HG03175 (cell line): ENCODE results near the gene KCNQ1.

Source experiments
- ATAC-seq: cut with Tn5 transposase; IDR thresholded peaks from one replicate; pipeline ENCODE4 v1.9.1; 2021; ENCODE audit warnings: mild to moderate bottlenecking, moderate library complexity; ENCODE audit not compliant: unreplicated experiment

Gene KCNQ1

DNA sequence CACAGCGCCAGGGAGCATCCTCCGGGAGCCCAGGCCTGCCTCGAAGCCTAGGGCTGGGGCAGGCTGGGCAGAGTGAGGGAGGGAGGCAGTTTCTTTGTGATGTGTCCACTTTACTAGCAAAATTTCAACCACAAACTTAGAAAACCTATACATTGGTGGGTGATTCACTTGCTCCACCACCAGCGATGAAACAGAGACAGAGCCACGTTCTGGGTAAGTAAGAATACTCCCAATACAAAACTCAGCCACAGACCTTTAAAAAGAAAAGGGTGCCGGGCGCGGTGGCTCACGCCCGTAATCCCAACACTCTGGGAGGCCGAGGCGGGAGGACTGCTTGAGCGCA, 418.4 kb downstream of the KCNQ1 start:
- ATAC-seq: no peak

DNA sequence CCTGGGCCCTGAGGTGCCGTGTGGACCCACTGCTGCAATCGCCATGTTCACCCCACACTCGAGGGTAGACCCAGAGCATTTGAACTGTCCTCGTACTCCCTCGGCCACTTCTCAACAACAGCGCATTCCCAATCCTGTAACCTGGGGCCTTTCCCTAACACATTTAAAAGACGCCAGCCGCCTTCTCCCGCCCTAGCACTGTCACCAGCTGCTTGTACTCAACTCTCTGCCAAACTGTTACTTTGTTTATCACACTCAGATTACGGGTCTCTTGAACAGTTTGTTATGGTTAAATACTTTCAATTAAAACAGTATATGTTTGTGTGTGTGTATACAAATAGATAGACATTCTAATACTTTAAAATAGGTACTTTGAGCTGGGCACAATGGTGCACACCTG, 420.1 kb downstream of the KCNQ1 start:
- no peak for ATAC-seq

DNA sequence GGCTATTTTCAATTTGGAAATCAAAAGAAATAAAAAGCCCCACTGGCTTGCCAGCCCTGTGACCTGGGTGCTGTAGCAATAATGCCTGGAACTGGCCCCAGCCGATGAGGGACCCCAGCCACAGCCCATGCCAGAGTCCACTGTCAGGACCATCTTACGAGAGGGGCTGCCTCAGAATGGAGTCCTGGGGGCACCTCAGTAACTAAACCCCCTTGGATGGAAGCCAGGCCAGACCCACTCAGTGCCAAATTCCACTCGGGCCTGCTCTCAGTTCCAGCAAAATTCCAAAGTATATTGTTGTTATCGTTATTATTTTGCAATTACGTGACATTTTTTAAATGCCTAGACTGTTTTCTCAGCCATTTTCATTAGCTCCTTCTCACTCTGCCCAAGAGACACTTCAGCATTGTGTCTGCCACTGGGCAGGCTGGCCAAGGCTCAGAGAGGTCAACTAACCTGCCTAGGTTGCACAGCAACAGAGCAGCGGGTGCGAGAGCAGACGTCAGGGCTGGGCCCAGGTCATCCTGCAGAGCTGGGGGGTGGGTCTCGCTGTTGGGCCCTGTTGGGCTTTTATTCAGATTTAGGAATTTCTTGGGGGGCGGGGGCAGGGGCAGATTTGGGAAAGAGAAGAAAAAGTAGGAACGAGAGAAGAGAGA, 421.2 kb downstream of the KCNQ1 start:
- ATAC-seq: no peak

DNA sequence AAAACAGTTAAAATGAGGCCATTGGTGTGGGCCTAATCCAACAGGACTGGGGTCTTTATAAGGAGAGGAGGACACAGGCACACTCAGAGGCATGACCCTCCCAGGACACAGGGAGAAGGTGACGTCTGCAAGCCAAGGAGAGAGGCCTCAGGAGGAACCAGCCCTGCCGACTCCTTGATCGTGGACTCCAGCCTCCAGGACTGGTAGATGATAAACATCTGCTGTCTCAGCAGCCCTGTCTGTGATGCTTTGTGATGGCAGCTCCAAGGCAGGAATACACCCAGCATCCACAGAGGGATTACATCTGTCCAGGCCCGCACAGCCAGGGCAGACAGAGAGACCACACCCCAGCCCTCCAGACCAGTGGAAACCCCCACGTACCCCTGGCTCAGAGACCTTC, 422.3 kb downstream of the KCNQ1 start:
- ATAC-seq: no peak

DNA sequence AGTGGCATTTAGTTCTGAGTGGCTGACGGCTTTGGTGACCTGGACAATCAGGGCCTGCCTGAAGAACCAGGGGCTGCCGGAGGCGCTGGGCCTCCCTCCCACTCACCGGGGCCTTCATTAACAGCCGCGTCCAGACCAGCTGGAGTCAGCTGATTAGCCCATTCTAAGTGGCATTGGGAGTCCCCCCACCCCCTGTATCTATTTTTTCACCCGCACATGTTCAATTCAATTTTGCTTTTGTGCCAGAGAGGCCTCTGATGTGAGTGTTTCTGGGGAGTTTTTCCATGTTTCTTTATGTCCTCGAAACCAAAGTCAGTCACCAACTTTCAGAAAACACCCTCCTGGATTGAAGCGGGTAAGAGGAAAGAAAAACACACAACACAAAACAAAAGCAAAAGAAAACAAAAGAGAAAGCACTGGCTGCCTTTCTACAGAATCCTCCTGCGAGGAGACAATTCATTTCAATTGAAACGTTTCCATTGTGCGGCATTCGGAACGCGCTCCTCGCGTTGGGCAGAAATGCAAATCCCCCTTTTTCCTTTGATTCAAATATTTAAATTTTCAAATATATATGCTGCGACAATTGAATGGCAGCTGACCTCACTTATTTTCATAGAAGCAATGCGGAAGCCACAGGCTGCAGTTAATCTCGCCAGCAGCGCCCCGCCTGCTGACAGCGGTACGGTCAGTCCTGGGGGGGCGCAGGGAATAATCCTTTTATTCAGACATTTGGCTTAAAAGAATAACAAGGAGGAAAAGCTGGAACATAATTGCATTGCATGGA, 423.1 kb downstream of the KCNQ1 start:
- no peak for ATAC-seq

DNA sequence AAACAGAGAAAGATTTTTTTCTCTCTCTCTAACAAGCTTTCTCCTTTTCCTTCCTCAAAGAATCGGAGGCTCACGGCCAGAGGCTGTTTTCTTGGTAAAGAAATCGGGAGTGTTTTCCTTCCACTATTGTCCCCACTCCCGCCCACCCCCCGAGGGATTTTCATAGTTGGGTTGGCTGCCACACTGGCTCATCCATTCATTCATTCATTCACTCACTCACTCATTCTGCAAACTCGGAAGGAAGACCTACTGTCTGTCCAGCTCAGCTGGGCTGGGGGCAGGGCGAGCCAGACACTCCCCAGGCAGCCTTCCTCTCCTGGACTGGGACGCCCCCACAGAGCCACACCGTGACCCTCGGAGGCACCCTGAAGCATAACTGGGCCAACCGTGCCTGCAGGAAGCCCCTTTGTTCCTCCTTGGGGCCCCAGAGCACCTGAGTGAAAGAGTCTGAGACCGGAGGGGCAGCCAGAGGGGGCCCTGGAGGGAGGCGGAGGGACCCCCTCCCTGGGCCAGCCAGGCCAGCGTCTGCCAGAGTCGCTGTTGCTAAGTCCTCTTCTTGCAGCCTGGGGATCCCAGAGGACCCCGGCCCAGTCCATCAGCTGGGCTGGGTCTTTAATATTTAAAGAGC, 423.8 kb downstream of the KCNQ1 start:
- no peak for ATAC-seq

DNA sequence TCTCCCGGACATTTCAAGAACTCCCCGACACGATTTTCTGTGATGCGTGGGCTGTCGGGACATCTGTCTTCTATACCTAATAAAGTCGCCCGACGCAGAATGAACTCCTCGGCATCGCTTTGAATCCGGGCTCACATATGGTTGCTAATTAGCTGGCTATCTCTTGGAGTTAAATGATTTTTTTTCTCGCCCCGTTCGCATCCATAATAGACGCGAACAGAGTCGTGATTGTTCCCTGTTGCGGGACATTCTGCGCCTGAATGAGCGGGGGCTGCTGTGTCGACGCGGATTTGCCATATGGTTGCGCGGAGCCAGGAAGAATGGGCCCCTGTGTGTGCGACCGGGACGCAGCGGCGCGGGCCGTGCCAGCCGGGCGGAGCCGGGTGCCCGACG, 424.3 kb downstream of the KCNQ1 start:
- no peak for ATAC-seq

DNA sequence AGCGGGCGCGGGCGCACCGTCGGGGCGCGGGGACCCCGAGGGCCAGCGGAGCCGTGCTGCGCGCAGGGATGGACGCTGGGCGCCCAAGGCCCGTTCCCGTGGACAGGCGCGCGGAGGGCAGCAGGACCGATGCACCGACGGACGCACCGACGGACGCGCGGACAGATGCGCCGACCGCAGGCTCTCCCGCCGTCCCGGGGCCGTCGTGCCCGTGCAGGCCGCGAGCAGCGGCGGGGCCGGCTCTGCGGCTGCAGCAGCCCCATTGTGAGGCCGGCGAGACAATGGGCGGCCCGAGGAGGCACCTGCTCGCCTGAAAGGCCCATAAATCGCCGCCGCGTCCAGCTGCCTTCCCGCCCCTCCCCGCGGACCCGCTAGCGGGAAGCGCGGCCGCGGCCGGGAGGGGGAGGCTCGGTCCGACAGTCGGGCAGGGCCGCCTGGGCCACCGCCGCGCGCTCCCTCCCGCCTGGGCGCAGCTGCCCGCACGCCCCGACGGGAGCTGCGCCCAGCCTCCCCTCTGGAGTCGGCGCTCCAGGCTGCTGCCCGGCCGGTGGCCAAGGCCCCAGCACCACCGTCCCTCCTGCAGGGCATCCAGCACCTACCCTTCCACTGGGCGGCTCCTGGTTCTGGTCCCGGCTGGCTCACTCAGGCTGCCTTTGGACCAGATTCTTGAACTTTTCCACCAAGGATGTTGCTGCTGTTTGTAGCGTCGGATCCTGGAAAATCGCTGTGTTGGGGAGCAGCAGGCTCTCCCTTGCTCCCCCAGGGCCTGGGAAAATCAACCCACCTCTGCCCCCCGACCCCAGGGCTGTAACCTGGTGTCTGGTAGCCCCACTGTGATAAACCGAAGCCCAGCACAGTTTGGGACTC, 425.0 kb downstream of the KCNQ1 start:
- ATAC-seq: no peak

DNA sequence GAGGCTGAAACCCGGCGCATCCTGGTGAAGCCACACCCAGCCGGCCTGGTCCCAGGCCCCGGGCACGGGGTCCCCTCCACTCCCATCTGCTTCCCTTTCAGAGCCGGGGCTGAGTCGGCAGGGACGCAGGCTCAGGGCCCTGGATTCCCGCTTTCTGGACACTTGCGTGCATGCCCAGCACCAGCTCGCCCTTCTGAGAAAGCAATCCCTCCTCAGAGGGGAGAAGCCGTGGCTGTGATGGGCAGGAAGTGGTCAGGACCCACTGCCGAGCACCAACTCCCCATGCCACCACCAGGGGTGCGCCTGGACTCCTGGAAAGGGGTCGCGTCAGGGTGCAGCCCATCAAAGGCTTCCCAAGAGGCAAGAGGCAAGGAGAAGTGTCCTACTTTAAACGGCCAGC, 425.7 kb downstream of the KCNQ1 start:
- ATAC-seq: no peak

DNA sequence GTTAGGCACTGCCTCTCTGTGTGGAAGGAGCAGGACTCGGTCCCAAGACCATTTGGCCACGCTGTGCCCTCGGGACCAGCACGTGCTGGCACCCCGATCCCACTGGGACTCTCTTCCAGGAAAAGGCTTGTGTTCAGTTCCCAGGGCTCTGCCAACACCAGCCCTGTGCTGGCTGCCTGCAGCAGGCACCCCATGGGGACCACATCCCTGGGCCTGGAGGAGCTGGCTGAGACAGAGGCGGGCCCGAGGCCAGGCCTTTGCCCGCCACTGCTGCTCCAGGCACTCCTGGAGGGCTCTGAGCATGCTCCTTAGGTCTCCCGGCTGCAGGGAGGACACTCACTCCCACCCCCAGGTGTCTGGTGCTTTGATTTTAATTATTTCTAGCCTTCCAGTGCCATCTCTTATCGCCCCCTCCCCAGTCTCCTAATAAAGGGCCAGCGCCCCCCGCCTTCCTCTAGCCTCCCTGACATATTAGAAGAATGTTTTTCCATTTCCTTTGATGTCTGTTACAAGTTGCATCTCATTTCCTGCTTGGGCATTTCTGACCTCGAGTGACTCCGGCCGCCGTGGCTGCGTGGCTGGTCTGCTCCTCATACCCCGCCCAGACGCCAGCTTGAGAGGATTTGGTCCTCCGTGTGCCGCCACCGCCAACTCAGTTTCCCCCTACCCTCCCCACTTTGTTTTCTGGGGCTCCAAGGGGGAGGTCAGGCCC, 426.3 kb downstream of the KCNQ1 start:
- ATAC-seq: no peak

DNA sequence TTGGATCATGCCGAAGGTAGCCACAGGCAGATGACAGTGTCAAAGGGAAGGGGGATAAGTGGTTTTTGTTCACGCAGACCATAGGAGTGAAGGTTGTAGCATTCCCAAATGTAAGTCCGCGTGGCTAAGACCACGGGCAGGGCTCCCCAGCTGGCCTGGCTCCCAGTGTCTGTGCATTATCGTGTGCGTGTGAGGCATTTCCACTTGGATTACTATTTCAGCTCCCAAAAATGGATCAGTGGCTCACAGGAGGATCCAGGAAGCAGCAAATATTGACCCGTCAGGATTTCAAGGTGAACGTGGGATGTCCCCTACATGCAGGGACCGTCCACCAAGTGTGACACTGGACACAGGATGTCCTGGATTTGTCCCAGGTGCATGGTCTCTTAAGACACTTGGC, 430.2 kb downstream of the KCNQ1 start:
- no peak for ATAC-seq

DNA sequence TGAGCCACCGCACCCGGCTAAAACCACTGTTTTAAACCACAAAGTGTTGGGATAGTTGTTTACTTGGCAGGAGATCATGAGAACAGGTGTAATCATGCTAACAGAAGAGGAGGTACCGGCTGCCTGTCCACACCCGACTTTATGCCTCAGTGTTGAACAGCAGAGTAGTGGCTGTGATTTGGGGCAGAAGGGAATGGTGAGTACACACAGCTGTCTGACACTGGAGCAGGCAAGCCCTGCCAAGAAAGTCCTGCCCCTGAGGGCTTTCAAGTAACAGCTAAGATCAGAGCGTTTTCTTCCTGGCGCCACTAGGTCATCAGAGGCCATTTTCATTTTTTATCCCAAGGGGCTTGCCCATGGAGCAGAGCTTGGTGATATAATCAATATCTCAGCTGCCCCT, 432.7 kb downstream of the KCNQ1 start:
- no peak for ATAC-seq

DNA sequence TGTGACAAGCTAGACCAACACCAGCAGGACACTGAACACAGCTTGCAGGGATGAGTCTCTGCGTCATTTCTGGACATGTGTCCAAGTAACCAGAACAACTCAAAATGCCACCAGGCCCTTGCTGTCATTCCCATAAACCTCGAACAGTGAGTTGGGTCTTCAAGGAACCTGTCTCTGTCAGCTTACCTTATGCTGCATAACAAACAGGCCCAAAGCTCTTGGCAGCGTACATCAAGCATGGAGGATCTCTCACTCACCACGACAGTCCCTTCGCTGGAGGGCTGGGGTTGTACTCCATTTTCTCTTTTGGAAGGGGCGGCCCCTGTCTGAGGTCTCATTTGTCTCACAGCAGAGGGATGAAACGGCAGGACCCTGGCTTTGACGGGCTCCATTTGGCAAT, 434.0 kb downstream of the KCNQ1 start:
- no peak for ATAC-seq

DNA sequence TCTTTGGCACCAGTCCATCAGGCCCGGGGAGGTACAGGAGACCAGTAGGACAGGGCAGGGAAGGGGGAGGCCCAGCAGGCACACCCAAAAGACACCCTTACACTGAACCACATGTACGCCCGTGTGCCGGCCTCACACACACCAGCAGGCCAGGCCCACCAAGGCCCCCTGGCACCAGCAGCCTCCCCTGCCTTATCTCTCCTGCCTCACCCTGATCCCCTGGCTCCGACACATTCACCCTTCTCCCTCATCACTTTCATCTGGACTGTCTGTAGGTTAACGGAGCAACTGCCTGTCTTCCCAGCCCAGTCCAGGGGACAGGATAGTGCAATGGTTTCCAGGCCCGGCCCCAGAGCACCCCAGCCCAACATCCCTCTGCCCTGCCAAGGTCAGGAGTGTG, 435.8 kb downstream of the KCNQ1 start:
- ATAC-seq: no peak

DNA sequence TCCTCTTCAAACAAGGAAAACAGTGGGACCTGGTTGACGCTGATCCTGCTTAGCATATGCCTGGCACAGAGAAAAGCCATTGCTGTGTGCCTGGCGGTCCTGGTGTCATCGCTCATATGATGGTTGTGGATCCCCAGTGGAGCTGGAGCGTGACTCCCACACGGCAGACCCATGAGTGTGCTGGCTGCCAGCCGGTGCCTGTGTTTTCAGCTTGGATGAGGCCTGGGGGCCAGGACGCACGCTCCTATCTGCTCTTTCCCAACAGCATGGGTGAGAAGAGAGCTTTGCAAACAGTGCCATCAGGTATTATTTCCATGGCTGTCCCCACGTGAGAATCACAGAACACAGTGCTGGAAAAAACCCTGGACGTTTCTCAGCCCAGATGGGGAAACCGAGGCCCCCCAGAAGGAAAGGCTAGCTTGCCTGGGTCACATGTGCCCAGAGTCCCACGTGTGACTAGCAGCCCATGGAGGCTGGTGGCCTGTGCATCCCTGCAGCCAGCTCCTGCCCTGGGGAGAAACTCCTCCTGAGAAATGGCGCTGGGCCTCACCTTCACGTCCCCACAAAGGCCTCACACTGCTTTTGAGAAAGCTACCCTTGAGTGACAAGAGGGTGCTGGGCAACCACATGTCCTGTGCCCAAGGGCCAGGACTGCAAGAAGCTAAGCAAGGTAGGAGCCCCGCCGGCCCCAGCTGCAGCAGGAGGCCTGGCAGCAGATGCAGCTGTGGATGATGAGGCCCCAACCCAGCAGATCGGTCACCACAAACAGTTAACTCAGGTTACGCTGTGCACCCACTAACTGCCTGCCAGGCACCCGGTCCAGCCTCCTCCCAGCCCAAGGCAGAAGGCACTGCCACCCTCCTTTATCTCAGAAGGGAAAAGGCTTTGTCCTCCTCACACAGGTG, 436.5 kb downstream of the KCNQ1 start:
- no peak for ATAC-seq

DNA sequence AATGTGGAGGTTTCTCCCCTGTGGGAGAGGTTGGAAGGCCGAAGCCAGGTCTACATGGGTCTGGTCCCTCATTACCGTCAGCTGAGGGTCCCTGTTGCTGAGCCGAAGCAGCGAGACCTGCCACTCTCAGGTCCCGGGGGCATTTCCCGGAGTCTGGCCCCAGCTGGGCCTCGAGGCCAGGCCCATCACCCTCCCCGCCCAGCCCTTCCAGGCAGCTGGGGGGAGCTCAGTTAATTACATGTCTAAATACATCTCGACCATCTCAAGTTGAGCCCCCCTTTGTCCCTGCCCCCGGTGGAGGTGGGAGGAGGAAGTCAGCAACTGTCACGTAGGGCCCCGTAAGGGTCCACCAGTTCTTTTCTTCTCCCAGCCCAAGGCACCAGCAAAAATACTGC, 437.2 kb downstream of the KCNQ1 start:
- ATAC-seq: no peak

DNA sequence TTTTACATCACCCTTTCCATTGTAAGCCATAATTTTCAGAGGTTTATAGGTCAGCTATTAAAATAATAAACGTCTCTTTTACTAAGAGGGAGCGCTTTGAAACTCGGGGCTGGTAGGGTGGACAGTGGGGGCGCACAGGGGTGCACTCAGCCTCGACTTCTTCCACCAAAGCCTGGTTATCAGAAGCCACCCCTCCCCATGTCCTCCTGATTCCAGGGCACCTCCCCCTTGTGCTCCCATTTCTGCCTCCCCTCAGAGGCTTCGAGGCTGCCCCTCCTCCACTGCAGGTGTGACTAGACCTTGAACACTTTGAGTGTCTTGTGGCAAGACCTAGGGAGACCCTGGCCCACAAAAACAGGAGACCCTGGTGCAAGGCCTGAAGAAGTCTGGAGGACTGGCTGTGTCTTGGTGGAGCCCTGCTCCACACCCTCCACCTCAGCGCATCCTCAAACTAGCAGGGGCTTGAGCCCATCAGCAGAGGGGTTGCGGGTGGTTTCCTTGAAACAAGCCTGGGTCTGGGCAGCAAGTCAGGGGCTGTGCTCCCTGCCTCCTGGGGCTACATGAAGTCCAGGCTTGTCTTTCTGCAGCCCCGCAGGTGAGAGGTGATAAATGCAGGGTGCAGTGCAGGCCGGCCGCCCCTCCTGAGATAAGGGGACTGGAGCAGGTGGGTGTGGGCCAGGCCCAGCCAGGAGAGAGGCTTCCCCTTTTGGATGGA, 437.7 kb downstream of the KCNQ1 start:
- ATAC-seq: no peak

DNA sequence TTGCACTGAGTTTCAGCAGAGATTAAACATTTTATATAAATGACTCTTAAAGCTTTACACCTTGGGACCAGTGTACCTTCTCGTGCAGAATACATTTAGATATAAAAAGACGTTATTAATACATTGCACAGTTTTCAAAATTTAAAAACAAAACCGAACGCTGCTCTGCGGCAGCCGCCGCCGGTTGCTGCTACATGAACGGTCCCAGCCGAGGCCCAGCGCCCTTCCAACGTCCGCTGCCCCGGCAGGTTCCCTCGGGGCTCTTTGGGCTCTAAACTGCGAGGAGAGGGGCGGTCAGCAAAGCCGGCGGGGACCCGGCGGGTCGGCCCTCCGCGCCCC, 438.8 kb downstream of the KCNQ1 start:
- no peak for ATAC-seq
